Ishikawa (cell line): ENCODE data around the gene GUCY1B1.

Source experiments
- CEBPB ChIP-seq: IDR thresholded peaks from 2 replicates; pipeline ENCODE4 v1.6.1; 2012
- CREB1 ChIP-seq: IDR thresholded peaks from 2 replicates; pipeline ENCODE4 v1.6.1; 2012; ENCODE audit warnings: low read depth
- EGR1 ChIP-seq: IDR thresholded peaks from 2 replicates; pipeline ENCODE4 v1.6.1; 2012
- EP300 ChIP-seq: IDR thresholded peaks from 2 replicates; pipeline ENCODE4 v1.6.1; 2012; ENCODE audit warnings: borderline replicate concordance
- FOXM1 ChIP-seq: IDR thresholded peaks from 2 replicates; pipeline ENCODE4 v1.6.1; 2012; ENCODE audit warnings: low read depth, borderline replicate concordance
- MAX ChIP-seq: IDR thresholded peaks from 2 replicates; pipeline ENCODE4 v1.6.1; 2012
- NFIC ChIP-seq: IDR thresholded peaks from 2 replicates; pipeline ENCODE4 v1.6.1; 2012
- RAD21 ChIP-seq: IDR thresholded peaks from 2 replicates; pipeline ENCODE4 v1.6.1; 2012; ENCODE audit warnings: low read depth
- REST ChIP-seq: IDR thresholded peaks from 2 replicates; pipeline ENCODE4 v1.6.1; 2012; ENCODE audit warnings: low read depth, mild to moderate bottlenecking
- TAF1 ChIP-seq: IDR thresholded peaks from 2 replicates; pipeline ENCODE4 v1.6.1; 2012; ENCODE audit warnings: low read depth, mild to moderate bottlenecking
- TCF12 ChIP-seq: IDR thresholded peaks from 2 replicates; pipeline ENCODE4 v1.6.1; 2012; ENCODE audit warnings: low read depth
- TEAD4 ChIP-seq: IDR thresholded peaks from 2 replicates; pipeline ENCODE4 v1.6.1; 2012
- USF1 ChIP-seq: IDR thresholded peaks from 2 replicates; pipeline ENCODE4 v1.6.1; 2012
- YY1 ChIP-seq: IDR thresholded peaks from 2 replicates; pipeline ENCODE4 v1.6.1; 2012; ENCODE audit warnings: low read depth
- ZBTB7A ChIP-seq: IDR thresholded peaks from 2 replicates; pipeline ENCODE4 v1.6.1; 2012; ENCODE audit warnings: low read depth

GUCY1B1 gene

GRCh38 chr4:155822572-155822971 lies 63.8 kb downstream of the GUCY1B1 start:
- TF ChIP-seq CREB1 (no peak), TCF12 (no peak), USF1 (no peak), YY1 (no peak), CEBPB (no peak), EP300 (no peak), RAD21 (no peak), EGR1 (no peak), REST (no peak), ZBTB7A (no peak)

- TF ChIP-seq YY1, result no peak
- no peak for TF ChIP-seq TAF1
- no peak for TF ChIP-seq ZBTB7A
Measured at GRCh38 chr4:155828628-155829027, 69.8 kb downstream of the GUCY1B1 start.

GRCh38 chr4:155832664-155833063 lies 73.8 kb downstream of the GUCY1B1 start:
- no peak for TF ChIP-seq TEAD4
- TF ChIP-seq MAX, result no peak
- TF ChIP-seq NFIC, result no peak
- TF ChIP-seq CREB1, result no peak
- no peak for TF ChIP-seq RAD21
- TF ChIP-seq TAF1, result no peak
- no peak for TF ChIP-seq ZBTB7A
- no peak for TF ChIP-seq EP300

- TF ChIP-seq FOXM1 (no peak), ZBTB7A (no peak), EGR1 (no peak), USF1 (no peak), YY1 (no peak)
Measured at GRCh38 chr4:155837203-155837796, 78.5 kb downstream of the GUCY1B1 start.

GRCh38 chr4:155842080-155842479 lies 83.3 kb downstream of the GUCY1B1 start:
- TF ChIP-seq NFIC, result no peak
- no peak for TF ChIP-seq TEAD4
- TF ChIP-seq REST, result no peak
- TF ChIP-seq MAX, result no peak
- no peak for TF ChIP-seq TCF12
- no peak for TF ChIP-seq ZBTB7A
- no peak for TF ChIP-seq CREB1
- no peak for TF ChIP-seq TAF1
- no peak for TF ChIP-seq EGR1
- no peak for TF ChIP-seq RAD21
- TF ChIP-seq USF1, result no peak
- no peak for TF ChIP-seq FOXM1
- no peak for TF ChIP-seq CEBPB
- TF ChIP-seq YY1, result no peak
- TF ChIP-seq EP300, result no peak

- TF ChIP-seq TAF1, result no peak
- no peak for TF ChIP-seq RAD21
- no peak for TF ChIP-seq TEAD4
- no peak for TF ChIP-seq ZBTB7A
- no peak for TF ChIP-seq USF1
- TF ChIP-seq YY1, result no peak
- no peak for TF ChIP-seq CREB1
- no peak for TF ChIP-seq CEBPB
- TF ChIP-seq EP300, result no peak
- no peak for TF ChIP-seq EGR1
- no peak for TF ChIP-seq FOXM1
- TF ChIP-seq MAX, result no peak
- TF ChIP-seq NFIC, result no peak
- TF ChIP-seq TCF12, result no peak
Measured at GRCh38 chr4:155846929-155847328, 88.1 kb downstream of the GUCY1B1 start.
